ENCODE results near the gene TTC12.

The TTC12 gene

GRCh38 chr11:113304916-113305315 is 9.5 kb upstream of the TTC12 start:
- TF ChIP-seq MYC (IDR thresholded peaks at IDR 0.05; ENCODE audit: low read depth, low read length) (no peak), MAX (IDR thresholded peaks at IDR 0.05; ENCODE audit: low read depth, low read length) (no peak), CTCF (IDR thresholded peaks at IDR 0.05; ENCODE audit: low read depth, low read length) (no peak), POLR2A (IDR thresholded peaks at IDR 0.05; ENCODE audit: extremely low read depth, insufficient read length) (no peak)
- H3K4me3 ChIP-seq (ENCODE audit: low read depth, low read length), result no peak overlapping the region
- DNase-seq (ENCODE audit: low read depth), result no peak

GRCh38 chr11:113305440-113306336 is 8.7 kb upstream of the TTC12 start:
- DNase-seq (ENCODE audit: low read depth), result peak; percentile 64
- TF ChIP-seq CTCF (IDR thresholded peaks at IDR 0.05; ENCODE audit: low read depth, low read length) (peak; percentile 94), MAX (IDR thresholded peaks at IDR 0.05; ENCODE audit: low read depth, low read length) (peak; percentile 62), MYC (IDR thresholded peaks at IDR 0.05; ENCODE audit: low read depth, low read length) (peak; percentile 54; the same call in 1 of the 2 replicates), POLR2A (IDR thresholded peaks at IDR 0.05; ENCODE audit: extremely low read depth, insufficient read length) (no peak)
- H3K4me3 ChIP-seq (ENCODE audit: low read depth, low read length), result no peak overlapping the region

GRCh38 chr11:113308601-113309000 is 5.8 kb upstream of the TTC12 start:
- TF ChIP-seq CTCF (IDR thresholded peaks at IDR 0.05; ENCODE audit: low read depth, low read length) (no peak), MAX (IDR thresholded peaks at IDR 0.05; ENCODE audit: low read depth, low read length) (no peak), POLR2A (IDR thresholded peaks at IDR 0.05; ENCODE audit: extremely low read depth, insufficient read length) (no peak), MYC (IDR thresholded peaks at IDR 0.05; ENCODE audit: low read depth, low read length) (no peak)
- no peak overlapping the region for H3K4me3 ChIP-seq (ENCODE audit: low read depth, low read length)
- DNase-seq (ENCODE audit: low read depth), result no peak

- TF ChIP-seq MYC (IDR thresholded peaks at IDR 0.05; ENCODE audit: low read depth, low read length), result no peak
- TF ChIP-seq POLR2A (IDR thresholded peaks at IDR 0.05; ENCODE audit: extremely low read depth, insufficient read length), result no peak
- TF ChIP-seq CTCF (IDR thresholded peaks at IDR 0.05; ENCODE audit: low read depth, low read length), result no peak
- no peak for TF ChIP-seq MAX (IDR thresholded peaks at IDR 0.05; ENCODE audit: low read depth, low read length)
- DNase-seq (ENCODE audit: low read depth), result no peak
- H3K4me3 ChIP-seq (ENCODE audit: low read depth, low read length), result no peak overlapping the region
These were observed 2.8 kb upstream of the TTC12 start for GRCh38 chr11:113311536-113311935.

- H3K4me3 ChIP-seq (ENCODE audit: low read depth, low read length), result no peak overlapping the region
These were observed 782 bp upstream of the TTC12 start for GRCh38 chr11:113313601-113314000.

More at GRCh38 chr11:113313601-113314000, 782 bp upstream of the TTC12 start:
- TF ChIP-seq CTCF (IDR thresholded peaks at IDR 0.05; ENCODE audit: low read depth, low read length), result no peak
- no peak for TF ChIP-seq POLR2A (IDR thresholded peaks at IDR 0.05; ENCODE audit: extremely low read depth, insufficient read length)
- TF ChIP-seq MAX (IDR thresholded peaks at IDR 0.05; ENCODE audit: low read depth, low read length), result no peak
- no peak for TF ChIP-seq MYC (IDR thresholded peaks at IDR 0.05; ENCODE audit: low read depth, low read length)
- DNase-seq (ENCODE audit: low read depth), result no peak
